HG02885 (cell line): ENCODE results near the gene SPAG4.

Experiments
- ATAC-seq: cut with Tn5 transposase; IDR thresholded peaks from one replicate; pipeline ENCODE4 v1.9.1; 2021; ENCODE audit warnings: mild to moderate bottlenecking; ENCODE audit not compliant: unreplicated experiment, poor library complexity

SPAG4 gene

GRCh38 chr20:35598899-35599775 is 16.5 kb upstream of the SPAG4 start:
- ATAC-seq, result no peak

- ATAC-seq, result no peak
Observed at GRCh38 chr20:35599776-35600120, 15.9 kb upstream of the SPAG4 start.

- no peak for ATAC-seq
Observed at GRCh38 chr20:35600176-35600992, 15.2 kb upstream of the SPAG4 start.

- peak; percentile 63 for ATAC-seq
Observed at GRCh38 chr20:35600993-35601973, 14.3 kb upstream of the SPAG4 start.

- ATAC-seq, result no peak
Observed at GRCh38 chr20:35601990-35602389, 13.6 kb upstream of the SPAG4 start.

- no peak for ATAC-seq
Observed at GRCh38 chr20:35602851-35603495, 12.7 kb upstream of the SPAG4 start.

GRCh38 chr20:35603695-35604448 is 11.8 kb upstream of the SPAG4 start:
- ATAC-seq, result no peak

GRCh38 chr20:35604449-35604747 is 11.2 kb upstream of the SPAG4 start:
- ATAC-seq, result no peak

GRCh38 chr20:35606127-35606526 is 9.5 kb upstream of the SPAG4 start:
- no peak for ATAC-seq

- no peak for ATAC-seq
Observed at GRCh38 chr20:35607003-35607735, 8.5 kb upstream of the SPAG4 start.

- no peak for ATAC-seq
Observed at GRCh38 chr20:35610833-35611427, 4.7 kb upstream of the SPAG4 start.

- peak; percentile 36 for ATAC-seq
Observed at GRCh38 chr20:35611482-35611881, 4.1 kb upstream of the SPAG4 start.

GRCh38 chr20:35616465-35617396 is 1.1 kb downstream of the SPAG4 start:
- no peak for ATAC-seq

GRCh38 chr20:35617397-35618262 is 2.0 kb downstream of the SPAG4 start:
- no peak for ATAC-seq

- ATAC-seq, result no peak
Observed at GRCh38 chr20:35618263-35619131, 2.9 kb downstream of the SPAG4 start.
